ENCODE data around the gene ATP2C2.

The ATP2C2 gene

GRCh38 chr16:84498223-84498610 is 129.9 kb downstream of the ATP2C2 start:
- no peak for DNase-seq (ENCODE audit: low read depth)

- DNase-seq (ENCODE audit: low read depth): no peak
Observed at GRCh38 chr16:84498859-84499620, 130.7 kb downstream of the ATP2C2 start.

- no peak for DNase-seq (ENCODE audit: low read depth)
Observed at GRCh38 chr16:84499638-84500037, 131.3 kb downstream of the ATP2C2 start.

- DNase-seq (ENCODE audit: low read depth): no peak
Observed at GRCh38 chr16:84500531-84500930, 132.2 kb downstream of the ATP2C2 start.

GRCh38 chr16:84501077-84501735 is 132.9 kb downstream of the ATP2C2 start:
- no peak for DNase-seq (ENCODE audit: low read depth)

- DNase-seq (ENCODE audit: low read depth): no peak
Observed at GRCh38 chr16:84502075-84502474, 133.7 kb downstream of the ATP2C2 start.

GRCh38 chr16:84502581-84502980 is 134.2 kb downstream of the ATP2C2 start:
- no peak for DNase-seq (ENCODE audit: low read depth)

GRCh38 chr16:84503751-84504395 is 135.5 kb downstream of the ATP2C2 start:
- no peak for DNase-seq (ENCODE audit: low read depth)

- peak; percentile 98 for DNase-seq (ENCODE audit: low read depth)
Observed at GRCh38 chr16:84504420-84505248, 136.3 kb downstream of the ATP2C2 start, which contains the start of gene MEAK7. TSS of gene MEAK7 (minus strand) at chr16:84504659. CDS start at chr16:84498086, 6,573 bp downstream.

- no peak for DNase-seq (ENCODE audit: low read depth)
Observed at GRCh38 chr16:84505249-84506187, 137.2 kb downstream of the ATP2C2 start.

- no peak for DNase-seq (ENCODE audit: low read depth)
Observed at GRCh38 chr16:84507011-84507982, 139.0 kb downstream of the ATP2C2 start.

GRCh38 chr16:84508502-84508901 is 140.2 kb downstream of the ATP2C2 start:
- no peak for DNase-seq (ENCODE audit: low read depth)

- no peak for DNase-seq (ENCODE audit: low read depth)
Observed at GRCh38 chr16:84509032-84509950, 141.0 kb downstream of the ATP2C2 start.

GRCh38 chr16:84511180-84511800 is 143.0 kb downstream of the ATP2C2 start:
- peak; percentile 86 for DNase-seq (ENCODE audit: low read depth)

- no peak for DNase-seq (ENCODE audit: low read depth)
Observed at GRCh38 chr16:84511831-84512230, 143.5 kb downstream of the ATP2C2 start.

- no peak for DNase-seq (ENCODE audit: low read depth)
Observed at GRCh38 chr16:84513123-84513522, 144.8 kb downstream of the ATP2C2 start.

GRCh38 chr16:84513666-84514065 is 145.3 kb downstream of the ATP2C2 start:
- no peak for DNase-seq (ENCODE audit: low read depth)

All from activated T-cell treated with anti-CD3 and anti-CD28 coated beads for 1 hour (primary cell).